ENCODE data around the gene DNAJC1.

DNA sequence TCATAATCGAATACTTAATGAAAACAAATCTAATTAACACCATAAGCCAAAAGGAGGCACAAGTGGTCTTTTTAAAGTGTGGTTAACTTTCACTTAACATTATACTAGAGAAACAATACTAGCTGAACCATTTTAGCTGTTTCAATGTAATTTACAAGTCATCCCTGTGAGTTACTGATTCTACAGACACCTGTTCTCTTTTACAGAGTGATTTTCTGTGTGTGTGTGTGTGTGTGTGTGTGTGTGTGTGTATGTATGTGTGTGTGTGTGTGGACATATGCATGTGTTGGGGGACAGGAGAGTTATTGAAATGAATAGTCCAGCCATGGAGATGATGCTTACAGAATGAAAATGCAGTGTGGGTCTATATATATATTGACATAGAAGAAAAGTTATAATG, 200.2 kb downstream of the DNAJC1 start:
- TF ChIP-seq POLR2A (IDR thresholded peaks at IDR 0.05) = no peak
- TF ChIP-seq, protein P1, sequence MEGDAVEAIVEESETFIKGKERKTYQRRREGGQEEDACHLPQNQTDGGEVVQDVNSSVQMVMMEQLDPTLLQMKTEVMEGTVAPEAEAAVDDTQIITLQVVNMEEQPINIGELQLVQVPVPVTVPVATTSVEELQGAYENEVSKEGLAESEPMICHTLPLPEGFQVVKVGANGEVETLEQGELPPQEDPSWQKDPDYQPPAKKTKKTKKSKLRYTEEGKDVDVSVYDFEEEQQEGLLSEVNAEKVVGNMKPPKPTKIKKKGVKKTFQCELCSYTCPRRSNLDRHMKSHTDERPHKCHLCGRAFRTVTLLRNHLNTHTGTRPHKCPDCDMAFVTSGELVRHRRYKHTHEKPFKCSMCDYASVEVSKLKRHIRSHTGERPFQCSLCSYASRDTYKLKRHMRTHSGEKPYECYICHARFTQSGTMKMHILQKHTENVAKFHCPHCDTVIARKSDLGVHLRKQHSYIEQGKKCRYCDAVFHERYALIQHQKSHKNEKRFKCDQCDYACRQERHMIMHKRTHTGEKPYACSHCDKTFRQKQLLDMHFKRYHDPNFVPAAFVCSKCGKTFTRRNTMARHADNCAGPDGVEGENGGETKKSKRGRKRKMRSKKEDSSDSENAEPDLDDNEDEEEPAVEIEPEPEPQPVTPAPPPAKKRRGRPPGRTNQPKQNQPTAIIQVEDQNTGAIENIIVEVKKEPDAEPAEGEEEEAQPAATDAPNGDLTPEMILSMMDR (IDR thresholded peaks at IDR 0.05) = no peak

Measured in lower leg skin (tissue), 3 donors.